ENCODE measurements around the gene NRSN2. TPM values are rescaled to one million over a fixed set of nuclear protein-coding genes. Genes with fewer than 3 reads are reported as not detected.
"Not testable (repeated sequence)": the region's sequence is repeated elsewhere in the genome, so short reads cannot be mapped to it uniquely, and the experiment has no call there.

NRSN2 gene
- total and polyA plus RNA-seq, 2 of the 4 experiments (the other 2 are of a cell fraction), result 9.9 to 101 TPM

GRCh38 chr20:385448-385847 lies 38.5 kb downstream of the NRSN2 start:
- no peak overlapping the region for H3K4me3 ChIP-seq (ENCODE audit: insufficient read depth, low read depth, low read length)
- peaks cover 14% of the 10 kb centered on the region for H3K9me1 ChIP-seq (ENCODE audit: insufficient read depth, low read length)
- ATAC-seq (ENCODE audit: low read depth), result no peak
- no peak overlapping the region for H4K91ac ChIP-seq (ENCODE audit: insufficient read depth, low read depth, low read length)
- H3K23ac ChIP-seq (ENCODE audit: low read depth, low read length), result no peak overlapping the region
- H3K36me3 ChIP-seq (ENCODE audit: control insufficient read depth, insufficient read depth, low read length), result peaks cover 25% of the 10 kb centered on the region
- dilution Hi-C loops (cut with HindIII; ENCODE audit: low sequenced_read_pairs, unreplicated experiment), result no loop called here
- peaks cover 21 to 72% of the 10 kb centered on the region in 2 experiments for H3K79me1 ChIP-seq (ENCODE audit: low read depth in 1 of 2, low read length in 2 of 2)
- H2BK15ac ChIP-seq (ENCODE audit: low read depth, low read length), result no peak overlapping the region
- 80% methylated on average over 1 of the region's 5 CpGs; no CpG with 5 or more reads in 1 of the 2 experiments for WGBS, 2 experiments (ENCODE audit: extremely low coverage in 2 of 2, insufficient read length in 1 of 2)
- H4K20me1 ChIP-seq (ENCODE audit: insufficient read depth, low read length), result peaks cover 67% of the 10 kb centered on the region
- no peaks in the 10 kb centered on the region for H3K9me3 ChIP-seq (ENCODE audit: control insufficient read depth, insufficient read depth, low read length)
- ChIA-PET POLR2A (ENCODE audit: unreplicated experiment) (no interaction called here), CTCF (no interaction called here)
- no peak overlapping the region for H3K18ac ChIP-seq (ENCODE audit: low read depth, low read length)
- TF ChIP-seq MXI1 (IDR thresholded peaks at IDR 0.05; ENCODE audit: borderline replicate concordance, low read depth, low read length) (no peak), MAZ (IDR thresholded peaks at IDR 0.05; ENCODE audit: borderline replicate concordance, low read depth, low read length) (no peak), MAFK (IDR thresholded peaks at IDR 0.05; ENCODE audit: low read depth, low read length) (no peak), ELK1 (IDR thresholded peaks at IDR 0.05; ENCODE audit: borderline replicate concordance, low read depth, low read length) (no peak), CEBPB (IDR thresholded peaks at IDR 0.05; ENCODE audit: low read depth, low read length) (no peak), RCOR1 (IDR thresholded peaks at IDR 0.05; ENCODE audit: insufficient replicate concordance, low read length) (no peak), FOS (IDR thresholded peaks at IDR 0.05; ENCODE audit: low read depth, low read length) (no peak)
- H2BK20ac ChIP-seq (ENCODE audit: low read depth, low read length), result no peak overlapping the region
- H2AK9ac ChIP-seq (replicated peaks; ENCODE audit: low read depth, low read length, poor library complexity), result no peak overlapping the region
- H4K8ac ChIP-seq (ENCODE audit: low read depth in 2 of 2, low read length in 2 of 2), result no peak overlapping the region
- no peak overlapping the region for H3K27ac ChIP-seq (ENCODE audit: insufficient read depth, low read length)
- H3K4me1 ChIP-seq (ENCODE audit: control insufficient read depth, insufficient read depth, low read length), result peaks cover 5% of the 10 kb centered on the region
- BruUV-seq (replicated peaks), result no TSS peak
- H3K9ac ChIP-seq (ENCODE audit: low read depth, low read length), result no peak overlapping the region
- intact Hi-C loops (cut with micrococcal nuclease), result no loop called here
- no peak overlapping the region for H2BK5ac ChIP-seq (ENCODE audit: low read depth, low read length, poor library complexity, severe bottlenecking)
- H2BK120ac ChIP-seq (ENCODE audit: low read depth, low read length), result no peak overlapping the region
- no peak overlapping the region for H3K14ac ChIP-seq (replicated peaks; ENCODE audit: low read depth, low read length)
- in situ Hi-C loops (cut with MboI; ENCODE audit: low sequenced_read_pairs), result no loop called here
- H2AK5ac ChIP-seq (ENCODE audit: low read depth, low read length), result no peak overlapping the region
- DNase-seq, result no peak
- H3K4ac ChIP-seq (ENCODE audit: low read depth, low read length), result no peak overlapping the region
- no peak overlapping the region for H3K56ac ChIP-seq (ENCODE audit: extremely low read depth, insufficient read depth, low read length)
- no peak overlapping the region for H3K4me2 ChIP-seq (ENCODE audit: low read depth, low read length)
- H3K27me3 ChIP-seq (ENCODE audit: control insufficient read depth, insufficient read depth, low read length), result no peaks in the 10 kb centered on the region
- no peak overlapping the region for H4K5ac ChIP-seq (ENCODE audit: low read depth, low read length)
- H2AFZ ChIP-seq (replicated peaks; ENCODE audit: low read length, poor library complexity), result no peak overlapping the region

DNA sequence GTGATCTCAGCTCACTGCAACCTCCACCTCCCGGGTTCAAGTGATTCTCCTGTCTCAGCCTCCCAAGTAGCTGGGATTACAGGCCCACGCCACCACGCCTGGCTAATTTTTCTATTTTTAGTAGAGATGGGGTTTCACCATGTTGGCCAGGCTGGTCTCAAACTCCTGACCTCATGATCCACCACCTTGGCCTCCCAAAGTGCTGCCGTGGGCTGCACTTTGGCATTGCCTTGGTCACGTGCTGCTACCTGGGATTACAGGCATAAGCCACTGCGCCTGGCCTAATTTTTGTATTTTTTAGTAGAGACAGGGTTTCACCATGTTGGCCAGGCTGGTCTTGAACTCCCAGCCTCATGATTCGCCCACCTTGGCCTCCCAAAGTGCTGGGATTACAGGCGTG lies 39.7 kb downstream of the NRSN2 start:
- H3K9me1 ChIP-seq (ENCODE audit: insufficient read depth, low read length), result peaks cover 21% of the 10 kb centered on the region
- H3K4me3 ChIP-seq (ENCODE audit: insufficient read depth, low read depth, low read length); in situ Hi-C loops (cut with MboI; ENCODE audit: low sequenced_read_pairs); BruUV-seq (replicated peaks); DNase-seq; intact Hi-C loops (cut with micrococcal nuclease); H3K14ac ChIP-seq (replicated peaks; ENCODE audit: low read depth, low read length); H3K9me3 ChIP-seq (ENCODE audit: control insufficient read depth, insufficient read depth, low read length); H2AK9ac ChIP-seq (replicated peaks; ENCODE audit: low read depth, low read length, poor library complexity); H2BK20ac ChIP-seq (ENCODE audit: low read depth, low read length); H3K27ac ChIP-seq (ENCODE audit: insufficient read depth, low read length); POLR2A ChIA-PET (ENCODE audit: unreplicated experiment); H2AFZ ChIP-seq (replicated peaks; ENCODE audit: low read length, poor library complexity); H3K9ac ChIP-seq (ENCODE audit: low read depth, low read length); H4K5ac ChIP-seq (ENCODE audit: low read depth, low read length); H2AK5ac ChIP-seq (ENCODE audit: low read depth, low read length); H3K23ac ChIP-seq (ENCODE audit: low read depth, low read length); H4K8ac ChIP-seq (ENCODE audit: low read depth in 2 of 2, low read length in 2 of 2); H3K4ac ChIP-seq (ENCODE audit: low read depth, low read length); H3K27me3 ChIP-seq (ENCODE audit: control insufficient read depth, insufficient read depth, low read length); H3K4me1 ChIP-seq (ENCODE audit: control insufficient read depth, insufficient read depth, low read length); H3K4me2 ChIP-seq (ENCODE audit: low read depth, low read length); dilution Hi-C loops (cut with HindIII; ENCODE audit: low sequenced_read_pairs, unreplicated experiment); H3K18ac ChIP-seq (ENCODE audit: low read depth, low read length); H3K56ac ChIP-seq (ENCODE audit: extremely low read depth, insufficient read depth, low read length); H2BK15ac ChIP-seq (ENCODE audit: low read depth, low read length); H4K91ac ChIP-seq (ENCODE audit: insufficient read depth, low read depth, low read length); H2BK120ac ChIP-seq (ENCODE audit: low read depth, low read length); H2BK5ac ChIP-seq (ENCODE audit: low read depth, low read length, poor library complexity, severe bottlenecking); ATAC-seq (ENCODE audit: low read depth); CTCF ChIA-PET: not testable (repeated sequence)
- 92% methylated on average over 2 of the region's 8 CpGs; no CpG with 5 or more reads in 1 of the 2 experiments for WGBS, 2 experiments (ENCODE audit: extremely low coverage in 2 of 2, insufficient read length in 1 of 2)
- peaks cover 75% of the 10 kb centered on the region for H4K20me1 ChIP-seq (ENCODE audit: insufficient read depth, low read length)
- peaks cover 22 to 72% of the 10 kb centered on the region in 2 experiments for H3K79me1 ChIP-seq (ENCODE audit: low read depth in 1 of 2, low read length in 2 of 2)
- peaks cover 34% of the 10 kb centered on the region for H3K36me3 ChIP-seq (ENCODE audit: control insufficient read depth, insufficient read depth, low read length)

All from IMR-90 (cell line).